ENCODE data around the gene PRPF31. TPM values are rescaled to one million over a fixed set of nuclear protein-coding genes. Genes with fewer than 3 reads are reported as not detected.

Gene PRPF31, protein sequence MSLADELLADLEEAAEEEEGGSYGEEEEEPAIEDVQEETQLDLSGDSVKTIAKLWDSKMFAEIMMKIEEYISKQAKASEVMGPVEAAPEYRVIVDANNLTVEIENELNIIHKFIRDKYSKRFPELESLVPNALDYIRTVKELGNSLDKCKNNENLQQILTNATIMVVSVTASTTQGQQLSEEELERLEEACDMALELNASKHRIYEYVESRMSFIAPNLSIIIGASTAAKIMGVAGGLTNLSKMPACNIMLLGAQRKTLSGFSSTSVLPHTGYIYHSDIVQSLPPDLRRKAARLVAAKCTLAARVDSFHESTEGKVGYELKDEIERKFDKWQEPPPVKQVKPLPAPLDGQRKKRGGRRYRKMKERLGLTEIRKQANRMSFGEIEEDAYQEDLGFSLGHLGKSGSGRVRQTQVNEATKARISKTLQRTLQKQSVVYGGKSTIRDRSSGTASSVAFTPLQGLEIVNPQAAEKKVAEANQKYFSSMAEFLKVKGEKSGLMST
- 40.3 TPM for polyA plus RNA-seq (2013)

DNA sequence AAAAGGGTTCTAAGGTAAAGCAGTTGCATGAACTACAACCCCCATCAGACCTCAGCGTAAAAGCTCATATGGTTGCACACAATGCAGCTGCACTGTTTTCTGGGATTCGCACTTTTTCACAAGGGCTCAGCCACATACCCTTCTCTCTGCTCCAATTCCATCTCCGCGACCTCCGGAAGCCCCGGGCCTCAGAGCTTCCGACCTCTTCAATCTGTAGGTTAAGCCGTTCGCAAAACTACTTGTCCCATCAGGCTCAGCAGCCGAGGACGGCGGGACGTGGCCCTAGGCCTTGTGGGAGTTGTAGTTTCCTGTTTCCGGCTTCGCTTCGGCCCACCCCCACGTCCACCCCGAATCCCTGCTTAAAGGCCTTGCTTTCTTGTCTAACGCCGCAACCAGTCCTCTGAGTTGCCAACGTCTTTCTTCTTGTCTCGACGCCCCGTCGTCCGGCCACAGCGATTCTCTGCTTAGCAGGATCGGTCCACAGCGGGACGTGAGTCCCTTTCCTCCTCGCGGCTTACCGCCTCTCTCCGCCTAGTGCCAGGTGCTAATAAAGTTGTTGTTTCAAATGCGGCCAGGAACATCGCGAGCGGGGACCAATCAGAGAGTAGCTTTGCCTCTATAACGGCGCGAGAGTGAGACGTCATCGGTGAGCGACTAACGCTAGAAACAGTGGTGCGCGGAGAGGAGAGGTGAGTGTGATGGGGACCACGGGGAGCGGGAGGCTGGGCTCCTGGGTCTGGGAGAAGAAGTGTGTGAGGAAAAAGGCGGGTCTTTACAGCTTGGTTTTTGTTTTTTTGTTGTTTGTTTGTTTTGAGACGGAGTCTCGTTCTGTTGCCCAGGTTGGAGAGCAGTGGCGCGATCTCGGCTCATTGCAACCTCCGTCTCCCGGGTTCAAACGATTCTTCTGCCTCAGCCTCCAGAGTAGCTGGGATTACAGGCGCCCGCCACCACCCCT is at the start of gene PRPF31, which contains the start of gene TFPT:
Gene PRPF31, plus strand, starts transcription at position 646 of the 955 bp plus-strand sequence. CDS start 2,525 bp downstream, outside the sequence.
Gene TFPT, minus strand, starts transcription at position 549 of the 955 bp plus-strand sequence. Its CDS starts 388 bp downstream, at position 161.
- Histone ChIP-seq H3K27ac (ENCODE audit: insufficient read depth in 1 of 2, low read depth in 1 of 2, low read length in 2 of 2, poor library complexity in 1 of 2, severe bottlenecking in 2 of 2) (peak within 1 kb of the TSS; percentile 78 to 89), H3K4me1 (ENCODE audit: control extremely low read depth in 1 of 4, control insufficient read depth in 4 of 4, insufficient read depth in 4 of 4, low read length in 3 of 4) (peaks cover 0 to 23% (median 20%) of the 10 kb centered on the region in 4 experiments), H3K4me3 (ENCODE audit: control insufficient read depth in 1 of 7, extremely low read depth in 1 of 7, insufficient read depth in 4 of 7, low read depth in 2 of 7, low read length in 6 of 7) (peak within 1 kb of the TSS; percentile 85 to 99 (median 94)), H3K27me3 (replicated peaks in 2 of 5; ENCODE audit: control insufficient read depth in 4 of 5, insufficient read depth in 5 of 5, low read length in 4 of 5) (no peaks in the 10 kb centered on the region), H3K36me3 (ENCODE audit: control insufficient read depth in 4 of 4, insufficient read depth in 4 of 4, low read length in 3 of 4) (peaks cover 2 to 41% (median 30%) of the 10 kb centered on the region in 4 experiments), H3K9me3 (ENCODE audit: control extremely low read depth in 1 of 5, control insufficient read depth in 4 of 5, insufficient read depth in 2 of 5, low read depth in 1 of 5, low read length in 4 of 5) (no peaks in the 10 kb centered on the region)
- POLR2A ChIA-PET: interaction anchor here (0.6 to 1.7 kb wide), 5 partner anchors 8 to 597 kb away, joined by 3 to 11 read pairs (median 4); partner anchors contain the start of genes CNOT3 and LENG1
- CTCF ChIA-PET: interaction anchor here (1.3 kb wide), 2 partner anchors 20 to 21 kb away, joined by 4 read pairs; no protein-coding TSS in a partner anchor
- peak; percentile 99 for DNase-seq
- under 1% methylated on average over 54 of the region's 60 CpGs for WGBS (ENCODE audit: insufficient coverage)

DNA sequence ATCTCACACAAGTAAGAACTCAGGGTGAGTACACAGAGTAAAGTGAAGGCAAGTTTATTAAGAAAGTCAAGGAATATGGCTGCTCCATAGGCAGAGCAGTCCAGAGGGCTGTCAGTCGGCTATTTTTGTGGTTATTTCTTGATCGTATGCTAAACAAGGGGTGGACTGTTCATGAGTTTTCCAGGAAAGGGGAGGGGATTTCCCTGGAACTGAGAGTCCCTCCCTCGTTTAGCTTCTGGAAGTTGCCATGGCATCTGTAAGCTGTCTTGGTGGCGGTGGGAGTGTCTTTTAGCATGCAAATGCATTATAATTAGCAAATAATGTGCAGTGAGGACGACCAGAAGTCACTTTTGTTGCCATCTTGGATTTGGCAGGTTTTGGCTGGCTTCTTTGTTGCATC is 46.1 kb upstream of the PRPF31 start:
- WGBS (ENCODE audit: insufficient coverage): 80% methylated on average over 5 of the region's 5 CpGs
- CTCF ChIA-PET: no interaction called here
- POLR2A ChIA-PET: no interaction called here
- H3K36me3 ChIP-seq (ENCODE audit: control insufficient read depth in 4 of 4, insufficient read depth in 4 of 4, low read length in 3 of 4): no peaks in the 10 kb centered on the region
- H3K9me3 ChIP-seq (ENCODE audit: control extremely low read depth in 1 of 5, control insufficient read depth in 4 of 5, insufficient read depth in 2 of 5, low read depth in 1 of 5, low read length in 4 of 5): peaks cover 0 to 2% (median 0%) of the 10 kb centered on the region in 5 experiments
- DNase-seq: no peak
- peaks cover 0 to 2% (median 0%) of the 10 kb centered on the region in 5 experiments for H3K27me3 ChIP-seq (replicated peaks in 2 of 5; ENCODE audit: control insufficient read depth in 4 of 5, insufficient read depth in 5 of 5, low read length in 4 of 5)
- H3K4me1 ChIP-seq (ENCODE audit: control extremely low read depth in 1 of 4, control insufficient read depth in 4 of 4, insufficient read depth in 4 of 4, low read length in 3 of 4): no peaks in the 10 kb centered on the region
- no peak overlapping the region for H3K4me3 ChIP-seq (ENCODE audit: control insufficient read depth in 1 of 7, extremely low read depth in 1 of 7, insufficient read depth in 4 of 7, low read depth in 2 of 7, low read length in 6 of 7)
- H3K27ac ChIP-seq (ENCODE audit: insufficient read depth in 1 of 2, low read depth in 1 of 2, low read length in 2 of 2, poor library complexity in 1 of 2, severe bottlenecking in 2 of 2): no peak overlapping the region

DNA sequence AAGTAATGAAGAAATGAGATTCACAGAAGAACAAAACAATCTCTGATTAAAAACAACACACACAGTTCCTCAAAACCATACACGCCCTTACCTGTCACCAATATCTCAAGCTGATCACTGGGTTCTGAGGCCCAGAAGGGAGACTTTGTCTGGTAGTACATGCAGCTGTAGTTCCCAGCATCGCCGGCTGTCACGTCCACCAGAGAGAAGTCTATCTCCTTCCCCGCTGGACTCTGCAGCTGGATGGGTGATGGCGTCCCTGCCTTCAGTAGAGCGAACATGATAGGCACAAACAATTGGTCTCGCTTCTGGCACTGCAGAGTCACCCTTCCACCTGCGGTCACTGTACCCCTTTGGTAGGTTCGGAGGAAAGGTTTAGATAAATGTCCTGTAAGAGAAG is 41.7 kb upstream of the PRPF31 start:
- Histone ChIP-seq H3K27ac (ENCODE audit: insufficient read depth in 1 of 2, low read depth in 1 of 2, low read length in 2 of 2, poor library complexity in 1 of 2, severe bottlenecking in 2 of 2) (no peak overlapping the region), H3K27me3 (replicated peaks in 2 of 5; ENCODE audit: control insufficient read depth in 4 of 5, insufficient read depth in 5 of 5, low read length in 4 of 5) (peaks cover 0 to 2% (median 0%) of the 10 kb centered on the region in 5 experiments), H3K4me1 (ENCODE audit: control extremely low read depth in 1 of 4, control insufficient read depth in 4 of 4, insufficient read depth in 4 of 4, low read length in 3 of 4) (peaks cover 0 to 8% (median 5%) of the 10 kb centered on the region in 4 experiments), H3K4me3 (ENCODE audit: control insufficient read depth in 1 of 7, extremely low read depth in 1 of 7, insufficient read depth in 4 of 7, low read depth in 2 of 7, low read length in 6 of 7) (no peak overlapping the region), H3K36me3 (ENCODE audit: control insufficient read depth in 4 of 4, insufficient read depth in 4 of 4, low read length in 3 of 4) (no peaks in the 10 kb centered on the region), H3K9me3 (ENCODE audit: control extremely low read depth in 1 of 5, control insufficient read depth in 4 of 5, insufficient read depth in 2 of 5, low read depth in 1 of 5, low read length in 4 of 5) (peaks cover 0 to 2% (median 0%) of the 10 kb centered on the region in 5 experiments)
- no peak for DNase-seq
- ChIA-PET CTCF (no interaction called here), POLR2A (no interaction called here)
- WGBS (ENCODE audit: insufficient coverage): 96% methylated on average over 7 of the region's 10 CpGs

DNA sequence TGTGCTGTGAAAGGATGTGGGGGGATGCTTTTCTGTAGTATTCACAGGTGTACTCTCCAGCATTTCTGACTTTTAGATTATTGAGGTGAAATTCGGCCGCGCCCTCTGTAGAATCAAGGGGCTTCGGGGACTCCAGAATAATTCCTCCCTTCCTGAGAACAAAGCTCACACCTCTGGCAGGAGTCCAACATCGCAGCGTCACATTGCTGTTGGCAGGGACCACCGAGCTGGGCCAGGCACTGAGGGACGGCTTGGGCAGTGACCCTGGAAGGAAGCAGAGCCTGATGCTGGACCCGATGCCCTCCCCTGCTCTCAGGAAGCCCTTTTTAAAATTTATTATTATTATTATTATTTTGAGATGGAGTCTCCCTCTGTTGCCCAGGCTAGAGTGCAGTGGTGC is 40.7 kb upstream of the PRPF31 start:
- POLR2A ChIA-PET: no interaction called here
- Histone ChIP-seq H3K9me3 (ENCODE audit: control extremely low read depth in 1 of 5, control insufficient read depth in 4 of 5, insufficient read depth in 2 of 5, low read depth in 1 of 5, low read length in 4 of 5) (no peaks in the 10 kb centered on the region), H3K27me3 (replicated peaks in 2 of 5; ENCODE audit: control insufficient read depth in 4 of 5, insufficient read depth in 5 of 5, low read length in 4 of 5) (peaks cover 0 to 2% (median 0%) of the 10 kb centered on the region in 5 experiments), H3K36me3 (ENCODE audit: control insufficient read depth in 4 of 4, insufficient read depth in 4 of 4, low read length in 3 of 4) (no peaks in the 10 kb centered on the region), H3K4me3 (ENCODE audit: control insufficient read depth in 1 of 7, extremely low read depth in 1 of 7, insufficient read depth in 4 of 7, low read depth in 2 of 7, low read length in 6 of 7) (no peak overlapping the region), H3K27ac (ENCODE audit: insufficient read depth in 1 of 2, low read depth in 1 of 2, low read length in 2 of 2, poor library complexity in 1 of 2, severe bottlenecking in 2 of 2) (no peak overlapping the region), H3K4me1 (ENCODE audit: control extremely low read depth in 1 of 4, control insufficient read depth in 4 of 4, insufficient read depth in 4 of 4, low read length in 3 of 4) (peaks cover 0 to 8% (median 5%) of the 10 kb centered on the region in 4 experiments)
- CTCF ChIA-PET: no interaction called here
- no peak for DNase-seq
- 98% methylated on average over 4 of the region's 9 CpGs for WGBS (ENCODE audit: insufficient coverage)

DNA sequence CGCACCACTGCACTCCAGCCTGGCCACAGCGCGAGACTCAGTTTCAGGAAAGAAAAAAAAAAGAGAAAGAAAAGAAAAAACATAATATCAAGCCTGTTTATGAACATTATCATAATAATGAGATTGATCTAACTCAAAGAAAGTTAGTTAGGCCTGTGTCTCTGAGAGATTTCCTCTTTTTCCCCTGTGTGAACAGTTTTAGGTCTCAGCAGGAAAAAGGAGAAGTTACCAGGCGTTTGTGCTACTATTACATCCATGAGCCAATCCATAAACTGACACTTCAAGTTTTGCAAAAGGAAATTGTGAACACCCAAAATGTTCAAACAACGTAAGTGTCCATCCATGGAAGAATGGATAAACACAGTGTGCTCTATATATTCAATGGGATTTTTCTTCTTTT is 38.2 kb upstream of the PRPF31 start:
- 0% methylated on average over 1 of the region's 5 CpGs for WGBS (ENCODE audit: insufficient coverage)
- Histone ChIP-seq H3K27me3 (replicated peaks in 2 of 5; ENCODE audit: control insufficient read depth in 4 of 5, insufficient read depth in 5 of 5, low read length in 4 of 5) (peaks cover 0 to 2% (median 0%) of the 10 kb centered on the region in 5 experiments), H3K36me3 (ENCODE audit: control insufficient read depth in 4 of 4, insufficient read depth in 4 of 4, low read length in 3 of 4) (no peaks in the 10 kb centered on the region), H3K4me1 (ENCODE audit: control extremely low read depth in 1 of 4, control insufficient read depth in 4 of 4, insufficient read depth in 4 of 4, low read length in 3 of 4) (peaks cover 0 to 8% (median 5%) of the 10 kb centered on the region in 4 experiments), H3K4me3 (ENCODE audit: control insufficient read depth in 1 of 7, extremely low read depth in 1 of 7, insufficient read depth in 4 of 7, low read depth in 2 of 7, low read length in 6 of 7) (no peak overlapping the region), H3K9me3 (ENCODE audit: control extremely low read depth in 1 of 5, control insufficient read depth in 4 of 5, insufficient read depth in 2 of 5, low read depth in 1 of 5, low read length in 4 of 5) (peaks cover 0 to 7% (median 4%) of the 10 kb centered on the region in 5 experiments), H3K27ac (ENCODE audit: insufficient read depth in 1 of 2, low read depth in 1 of 2, low read length in 2 of 2, poor library complexity in 1 of 2, severe bottlenecking in 2 of 2) (no peak overlapping the region)
- POLR2A ChIA-PET: no interaction called here
- peak in 2 of 3 donors; percentile 71 to 72 for DNase-seq
- CTCF ChIA-PET: no interaction called here

DNA sequence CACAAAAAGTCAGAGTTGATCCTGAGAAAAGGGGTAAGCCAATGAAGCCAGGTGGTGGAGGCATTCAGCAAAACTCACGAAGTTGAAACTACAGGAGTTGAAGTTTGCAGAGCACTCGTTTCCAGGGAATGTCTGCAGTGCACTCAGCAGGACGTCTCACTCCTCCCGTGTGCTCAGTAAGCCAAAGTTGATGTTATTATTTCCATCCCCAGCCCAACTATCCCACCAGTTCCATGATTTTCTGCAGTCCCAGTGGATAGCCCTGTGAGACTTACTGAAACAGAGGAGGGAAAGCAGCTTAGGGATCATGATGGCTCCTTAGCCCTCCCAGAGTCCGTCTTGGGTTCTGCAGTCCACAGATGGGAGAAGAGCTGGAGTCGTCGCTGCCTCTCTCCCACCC is 34.5 kb upstream of the PRPF31 start, which contains the start of gene TARM1:
Gene TARM1, minus strand, starts transcription at position 334 of the 400 bp plus-strand sequence. Its CDS starts 25 bp downstream, at position 309.
- ChIA-PET CTCF (interaction anchor here (0.9 kb wide), 1 partner anchor 422 kb away, joined by 3 read pairs; no protein-coding TSS in a partner anchor), POLR2A (no interaction called here)
- peaks cover 0 to 8% (median 5%) of the 10 kb centered on the region in 4 experiments for H3K4me1 ChIP-seq (ENCODE audit: control extremely low read depth in 1 of 4, control insufficient read depth in 4 of 4, insufficient read depth in 4 of 4, low read length in 3 of 4)
- 90% methylated on average over 2 of the region's 7 CpGs for WGBS (ENCODE audit: insufficient coverage)
- DNase-seq: no peak
- peaks cover 0 to 12% (median 6%) of the 10 kb centered on the region in 5 experiments for H3K9me3 ChIP-seq (ENCODE audit: control extremely low read depth in 1 of 5, control insufficient read depth in 4 of 5, insufficient read depth in 2 of 5, low read depth in 1 of 5, low read length in 4 of 5)
- H3K4me3 ChIP-seq (ENCODE audit: control insufficient read depth in 1 of 7, extremely low read depth in 1 of 7, insufficient read depth in 4 of 7, low read depth in 2 of 7, low read length in 6 of 7): no peak within 1 kb of the TSS
- H3K27ac ChIP-seq (ENCODE audit: insufficient read depth in 1 of 2, low read depth in 1 of 2, low read length in 2 of 2, poor library complexity in 1 of 2, severe bottlenecking in 2 of 2): no peak within 1 kb of the TSS
- H3K27me3 ChIP-seq (replicated peaks in 2 of 5; ENCODE audit: control insufficient read depth in 4 of 5, insufficient read depth in 5 of 5, low read length in 4 of 5): peaks cover 0 to 2% (median 0%) of the 10 kb centered on the region in 5 experiments
- no peaks in the 10 kb centered on the region for H3K36me3 ChIP-seq (ENCODE audit: control insufficient read depth in 4 of 4, insufficient read depth in 4 of 4, low read length in 3 of 4)
